K562 (cell line): ENCODE measurements around the gene PRKCB. TPM values are rescaled to one million over a fixed set of nuclear protein-coding genes. Genes with fewer than 3 reads are reported as not detected.

ENCODE experiments used
- ADNP ChIP-seq: fragments of 200-800 bp; sonication (Bioruptor generic); IDR thresholded peaks from 2 replicates; pipeline ENCODE4 v1.6.1; 2016; ENCODE audit warnings: missing genetic modification characterization, missing compliant biosample characterization
- BCOR ChIP-seq: fragments of 450-650 bp; IDR thresholded peaks from 2 replicates; pipeline ENCODE4 v1.6.1; 2016
- EP400 ChIP-seq: fragments of 450-650 bp; IDR thresholded peaks from 2 replicates; pipeline ENCODE4 v1.6.1; 2017; ENCODE audit warnings: antibody characterized with exemption, mild to moderate bottlenecking, moderate library complexity
- RBM25 ChIP-seq: fragments of 200-400 bp; formaldehyde crosslinking; IDR thresholded peaks from 2 replicates; pipeline ENCODE4 v1.6.1; 2018; ENCODE audit warnings: low read length, low read depth, moderate library complexity; ENCODE audit not compliant: severe bottlenecking
- YBX1 ChIP-seq: fragments of 450-650 bp; IDR thresholded peaks from 2 replicates; pipeline ENCODE4 v1.7.1; 2016; ENCODE audit warnings: mild to moderate bottlenecking
- ZNF444 ChIP-seq: fragments of 250-450 bp; sonication (Bioruptor Pico); IDR thresholded peaks from 2 replicates; pipeline ENCODE4 v1.4.0; 2020; ENCODE audit warnings: mild to moderate bottlenecking, moderate library complexity
- polyA plus RNA-seq, 8 experiments: library from polyadenylated mRNA; depleted of rRNA in 4 of 8; stranded (reverse) in 5 of 8; unstranded in 3 of 8; fragments of >200 nt; fragmentation: Nextera tagmentation in 2 of 8; fragmentation: Illumina TruSeq in 1 of 8; extraction: Ambion mirVana in 2 of 8; extraction: Trizol in 1 of 8; gene quantifications; 2 replicates each; pipeline versions ENCODE4 v1.2.1 to v1.2.3, GENCODE V29; 2011 to 2014; ENCODE audit warnings: inconsistent platforms in 1 of 8, missing spikeins in 1 of 8
- total RNA-seq, 7 experiments: library from RNA; depleted of rRNA in 6 of 7; stranded (reverse); fragments of >200 nt in 6 of 7; fragmentation: Illumina TruSeq in 2 of 7; extraction: Trizol in 2 of 7; gene quantifications; 2 replicates each; pipeline versions ENCODE4 v1.2.1 to v1.2.3, GENCODE V29; 2011 to 2021; ENCODE audit warnings: low replicate concordance in 1 of 7
- TF ChIP-seq, protein P1 (sequence below): sonication (generic); formaldehyde crosslinking; IDR thresholded peaks from 2 replicates; pipeline ENCODE4 v1.8.1; 2023; ENCODE audit warnings: mild to moderate bottlenecking, missing genetic modification reagents
- TF ChIP-seq, protein P2 (sequence below): fragments of 250-450 bp; sonication (Bioruptor Pico); IDR thresholded peaks from 2 replicates; pipeline ENCODE4 v1.8.0; 2022; ENCODE audit warnings: inconsistent platforms, mild to moderate bottlenecking, moderate library complexity, borderline replicate concordance
- TF ChIP-seq, protein P3 (sequence below): sonication (generic); formaldehyde crosslinking; IDR thresholded peaks from 2 replicates; pipeline ENCODE4 v1.8.1; 2023; ENCODE audit warnings: mild to moderate bottlenecking, missing genetic modification reagents

PRKCB gene
- total and polyA plus RNA-seq, 9 of the 15 experiments (the other 6 are each of a cell fraction or from before 2014, with no cell fraction given) = 49.9 to 276 (median 148) TPM

DNA sequence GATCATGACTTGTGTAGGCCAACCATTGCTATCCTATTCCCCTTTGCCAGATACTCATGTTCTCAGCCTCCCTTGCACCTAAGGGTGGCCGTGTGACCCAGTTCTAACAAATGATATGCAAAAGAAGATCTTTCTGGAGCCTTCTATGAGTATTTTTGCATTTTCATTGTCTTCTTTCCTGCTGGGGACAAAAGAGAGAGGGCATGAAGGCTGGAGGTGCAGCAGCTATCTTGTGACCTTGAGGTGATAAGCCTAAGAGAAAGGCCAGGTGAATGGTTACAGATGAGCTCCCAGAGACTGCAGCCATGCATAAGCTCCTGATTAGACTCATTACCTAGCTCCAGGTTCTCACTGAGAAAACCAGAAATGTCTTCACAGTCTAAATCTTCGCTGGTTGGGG, 38.8 kb upstream of the PRKCB start (continued):
- TF ChIP-seq, protein P1, sequence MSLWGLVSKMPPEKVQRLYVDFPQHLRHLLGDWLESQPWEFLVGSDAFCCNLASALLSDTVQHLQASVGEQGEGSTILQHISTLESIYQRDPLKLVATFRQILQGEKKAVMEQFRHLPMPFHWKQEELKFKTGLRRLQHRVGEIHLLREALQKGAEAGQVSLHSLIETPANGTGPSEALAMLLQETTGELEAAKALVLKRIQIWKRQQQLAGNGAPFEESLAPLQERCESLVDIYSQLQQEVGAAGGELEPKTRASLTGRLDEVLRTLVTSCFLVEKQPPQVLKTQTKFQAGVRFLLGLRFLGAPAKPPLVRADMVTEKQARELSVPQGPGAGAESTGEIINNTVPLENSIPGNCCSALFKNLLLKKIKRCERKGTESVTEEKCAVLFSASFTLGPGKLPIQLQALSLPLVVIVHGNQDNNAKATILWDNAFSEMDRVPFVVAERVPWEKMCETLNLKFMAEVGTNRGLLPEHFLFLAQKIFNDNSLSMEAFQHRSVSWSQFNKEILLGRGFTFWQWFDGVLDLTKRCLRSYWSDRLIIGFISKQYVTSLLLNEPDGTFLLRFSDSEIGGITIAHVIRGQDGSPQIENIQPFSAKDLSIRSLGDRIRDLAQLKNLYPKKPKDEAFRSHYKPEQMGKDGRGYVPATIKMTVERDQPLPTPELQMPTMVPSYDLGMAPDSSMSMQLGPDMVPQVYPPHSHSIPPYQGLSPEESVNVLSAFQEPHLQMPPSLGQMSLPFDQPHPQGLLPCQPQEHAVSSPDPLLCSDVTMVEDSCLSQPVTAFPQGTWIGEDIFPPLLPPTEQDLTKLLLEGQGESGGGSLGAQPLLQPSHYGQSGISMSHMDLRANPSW = no peak
- TF ChIP-seq, protein P2, sequence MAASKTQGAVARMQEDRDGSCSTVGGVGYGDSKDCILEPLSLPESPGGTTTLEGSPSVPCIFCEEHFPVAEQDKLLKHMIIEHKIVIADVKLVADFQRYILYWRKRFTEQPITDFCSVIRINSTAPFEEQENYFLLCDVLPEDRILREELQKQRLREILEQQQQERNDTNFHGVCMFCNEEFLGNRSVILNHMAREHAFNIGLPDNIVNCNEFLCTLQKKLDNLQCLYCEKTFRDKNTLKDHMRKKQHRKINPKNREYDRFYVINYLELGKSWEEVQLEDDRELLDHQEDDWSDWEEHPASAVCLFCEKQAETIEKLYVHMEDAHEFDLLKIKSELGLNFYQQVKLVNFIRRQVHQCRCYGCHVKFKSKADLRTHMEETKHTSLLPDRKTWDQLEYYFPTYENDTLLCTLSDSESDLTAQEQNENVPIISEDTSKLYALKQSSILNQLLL (CRISPR knock-in tag) = no peak
- TF ChIP-seq, protein P3, sequence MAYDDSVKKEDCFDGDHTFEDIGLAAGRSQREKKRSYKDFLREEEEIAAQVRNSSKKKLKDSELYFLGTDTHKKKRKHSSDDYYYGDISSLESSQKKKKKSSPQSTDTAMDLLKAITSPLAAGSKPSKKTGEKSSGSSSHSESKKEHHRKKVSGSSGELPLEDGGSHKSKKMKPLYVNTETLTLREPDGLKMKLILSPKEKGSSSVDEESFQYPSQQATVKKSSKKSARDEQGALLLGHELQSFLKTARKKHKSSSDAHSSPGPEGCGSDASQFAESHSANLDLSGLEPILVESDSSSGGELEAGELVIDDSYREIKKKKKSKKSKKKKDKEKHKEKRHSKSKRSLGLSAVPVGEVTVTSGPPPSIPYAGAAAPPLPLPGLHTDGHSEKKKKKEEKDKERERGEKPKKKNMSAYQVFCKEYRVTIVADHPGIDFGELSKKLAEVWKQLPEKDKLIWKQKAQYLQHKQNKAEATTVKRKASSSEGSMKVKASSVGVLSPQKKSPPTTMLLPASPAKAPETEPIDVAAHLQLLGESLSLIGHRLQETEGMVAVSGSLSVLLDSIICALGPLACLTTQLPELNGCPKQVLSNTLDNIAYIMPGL = no peak
- peak; percentile 72 for TF ChIP-seq BCOR
- TF ChIP-seq EP400 = no peak
- 0 out of 2 replicates have a peak, but pooled peaks have one; percentile 32 for TF ChIP-seq ADNP (tag)
- no peak for TF ChIP-seq YBX1
- peak; percentile 93 for TF ChIP-seq RBM25
- no peak for TF ChIP-seq ZNF444 (CRISPR knock-in tag)
